ENCODE data around the gene ZNG1A.
"Not testable (repeated sequence)": the region's sequence is repeated elsewhere in the genome, so short reads cannot be mapped to it uniquely, and the experiment has no call there.

Gene ZNG1A

GRCh38 chr9:93909-94308 is 84.9 kb downstream of the ZNG1A start:
- DNase-seq: not testable (repeated sequence)

- not testable (repeated sequence) for DNase-seq
Measured at GRCh38 chr9:90851-91250, 88.0 kb downstream of the ZNG1A start.

- DNase-seq: not testable (repeated sequence)
Measured at GRCh38 chr9:88396-89037, 90.3 kb downstream of the ZNG1A start.

- not testable (repeated sequence) for DNase-seq
Measured at GRCh38 chr9:87860-88259, 91.0 kb downstream of the ZNG1A start.

GRCh38 chr9:87105-87504 is 91.8 kb downstream of the ZNG1A start:
- not testable (repeated sequence) for DNase-seq

- DNase-seq: not testable (repeated sequence)
Measured at GRCh38 chr9:86697-87096, 92.2 kb downstream of the ZNG1A start.

- DNase-seq: not testable (repeated sequence)
Measured at GRCh38 chr9:82932-83689, 95.7 kb downstream of the ZNG1A start.

GRCh38 chr9:78333-78732 is 100.5 kb downstream of the ZNG1A start:
- DNase-seq: not testable (repeated sequence)

- DNase-seq: not testable (repeated sequence)
Measured at GRCh38 chr9:76389-76788, 102.5 kb downstream of the ZNG1A start.

- not testable (repeated sequence) for DNase-seq
Measured at GRCh38 chr9:73900-74525, 104.8 kb downstream of the ZNG1A start.

GRCh38 chr9:73076-73899 is 105.6 kb downstream of the ZNG1A start:
- DNase-seq: peak; percentile 3
